ENCODE results near the gene GBA2.

The GBA2 gene

GRCh38 chr9:35736201-35736633, 12.8 kb downstream of the GBA2 start:
- peak; percentile 61 for DNase-seq

GRCh38 chr9:35734096-35734495, 14.9 kb downstream of the GBA2 start:
- no peak for DNase-seq

GRCh38 chr9:35732800-35733541, 16.1 kb downstream of the GBA2 start:
- DNase-seq: no peak

GRCh38 chr9:35732185-35732799, 16.7 kb downstream of the GBA2 start, which contains the start of the genes CREB3 and TLN1:
Gene CREB3 (plus strand): TSS chr9:35732666. CDS start chr9:35732773, 107 bp downstream.
Gene TLN1 (minus strand): TSS chr9:35732195. CDS start chr9:35725694, 6,501 bp downstream.
- DNase-seq: peak; percentile 96

GRCh38 chr9:35731415-35732184, 17.4 kb downstream of the GBA2 start:
- DNase-seq: no peak

GRCh38 chr9:35730486-35730854, 18.6 kb downstream of the GBA2 start:
- no peak for DNase-seq

- DNase-seq: no peak
Observed at GRCh38 chr9:35729700-35730485, 19.1 kb downstream of the GBA2 start.

GRCh38 chr9:35729101-35729500, 19.9 kb downstream of the GBA2 start:
- DNase-seq: no peak

GRCh38 chr9:35728041-35728971, 20.7 kb downstream of the GBA2 start:
- DNase-seq: no peak

GRCh38 chr9:35727676-35728040, 21.4 kb downstream of the GBA2 start:
- DNase-seq: no peak

GRCh38 chr9:35726931-35727330, 22.1 kb downstream of the GBA2 start:
- peak; percentile 52 for DNase-seq

GRCh38 chr9:35725362-35725761, 23.7 kb downstream of the GBA2 start:
- DNase-seq: no peak

GRCh38 chr9:35723908-35724307, 25.1 kb downstream of the GBA2 start:
- DNase-seq: no peak

GRCh38 chr9:35723426-35723825, 25.6 kb downstream of the GBA2 start:
- DNase-seq: no peak

- no peak for DNase-seq
Observed at GRCh38 chr9:35719546-35719945, 29.5 kb downstream of the GBA2 start.

GRCh38 chr9:35718721-35719511, 30.1 kb downstream of the GBA2 start:
- DNase-seq: no peak

- no peak for DNase-seq
Observed at GRCh38 chr9:35717132-35717870, 31.7 kb downstream of the GBA2 start.

- no peak for DNase-seq
Observed at GRCh38 chr9:35716230-35716629, 32.8 kb downstream of the GBA2 start.

GRCh38 chr9:35714579-35715252, 34.3 kb downstream of the GBA2 start:
- DNase-seq: no peak

GRCh38 chr9:35714123-35714522, 34.9 kb downstream of the GBA2 start:
- DNase-seq: no peak

Measured in activated T-cell treated with anti-CD3 and anti-CD28 coated beads, Interleukin-2, amount 50 U/mL, for 1 hour (primary cell).